ENCODE data around the gene RABL3. TPM values are rescaled to one million over a fixed set of nuclear protein-coding genes. Genes with fewer than 3 reads are reported as not detected.

Gene RABL3
- total RNA-seq, 4 donors from 2014 or later, result 19.8 to 31.8 (median 26.6) TPM

GRCh38 chr3:120772081-120772480 lies 29.8 kb upstream of the RABL3 start:
- no peak for TF ChIP-seq CTCF (IDR thresholded peaks at IDR 0.05; ENCODE audit: low read depth)

GRCh38 chr3:120770891-120771290 lies 28.6 kb upstream of the RABL3 start:
- TF ChIP-seq CTCF (IDR thresholded peaks at IDR 0.05; ENCODE audit: low read depth), result no peak

GRCh38 chr3:120769436-120769835 lies 27.1 kb upstream of the RABL3 start:
- TF ChIP-seq CTCF (IDR thresholded peaks at IDR 0.05; ENCODE audit: low read depth), result no peak

- TF ChIP-seq CTCF (IDR thresholded peaks at IDR 0.05; ENCODE audit: low read depth), result no peak
These were observed 24.8 kb upstream of the RABL3 start for GRCh38 chr3:120767106-120767505.

GRCh38 chr3:120766576-120766975 lies 24.3 kb upstream of the RABL3 start:
- no peak for TF ChIP-seq CTCF (IDR thresholded peaks at IDR 0.05; ENCODE audit: low read depth)

GRCh38 chr3:120765830-120766493 lies 23.6 kb upstream of the RABL3 start:
- no peak for TF ChIP-seq CTCF (IDR thresholded peaks at IDR 0.05; ENCODE audit: low read depth)

- no peak for TF ChIP-seq CTCF (IDR thresholded peaks at IDR 0.05; ENCODE audit: low read depth)
These were observed 21.9 kb upstream of the RABL3 start for GRCh38 chr3:120764206-120764605.
